Activated T-helper 2 cell treated with anti-CD3 and anti-CD28 coated beads, Interferon-gamma antibody, Interleukin-2, Interleukin-4, amounts not matched to agents 10 μg/mL and 5 μg/mL and 100 μg/mL, durations not matched to agents 14 hours and 24 hours and 36 hours (primary cell): Measurements from ENCODE around the gene SMIM28. TPM values are rescaled to one million over a fixed set of nuclear protein-coding genes. Genes with fewer than 3 reads are reported as not detected.
"Not testable (repeated sequence)": the region's sequence is repeated elsewhere in the genome, so short reads cannot be mapped to it uniquely, and the experiment has no call there.

Source experiments
- DNase-seq: peaks from one replicate; pipeline ENCODE4 v3.0.0; 2021; ENCODE audit warnings: low spot score
- H3K27ac Mint-ChIP-seq: one replicate; pipeline ENCODE4 v1.8.0; 2021; ENCODE audit warnings: mixed read lengths
- H3K27me3 Mint-ChIP-seq: one replicate; pipeline ENCODE4 v1.8.0; 2021; ENCODE audit warnings: low read depth, mixed read lengths
- H3K36me3 Mint-ChIP-seq: one replicate; pipeline ENCODE4 v1.8.0; 2021; ENCODE audit warnings: low read depth, mixed read lengths
- H3K4me1 Mint-ChIP-seq: one replicate; pipeline ENCODE4 v1.8.0; 2021; ENCODE audit warnings: low read depth, mixed read lengths
- H3K4me3 Mint-ChIP-seq: one replicate; pipeline ENCODE4 v1.8.0; 2021; ENCODE audit warnings: low read depth, mild to moderate bottlenecking, moderate library complexity, mixed read lengths
- H3K9me3 Mint-ChIP-seq: one replicate; pipeline ENCODE4 v1.8.0; 2021; ENCODE audit warnings: mixed read lengths
- intact Hi-C: fragments of 100-400 bp; cut with micrococcal nuclease; formaldehyde crosslinking; loops from one replicate; pipeline ENCODE4 v1.15.1; 2023
- total RNA-seq: library from RNA; stranded (reverse); gene quantifications from 2 replicates; pipeline ENCODE4 v1.2.3, GENCODE V29; 2022

SMIM28 gene
- total RNA-seq, 1 donor from 2014 or later = not detected

DNA sequence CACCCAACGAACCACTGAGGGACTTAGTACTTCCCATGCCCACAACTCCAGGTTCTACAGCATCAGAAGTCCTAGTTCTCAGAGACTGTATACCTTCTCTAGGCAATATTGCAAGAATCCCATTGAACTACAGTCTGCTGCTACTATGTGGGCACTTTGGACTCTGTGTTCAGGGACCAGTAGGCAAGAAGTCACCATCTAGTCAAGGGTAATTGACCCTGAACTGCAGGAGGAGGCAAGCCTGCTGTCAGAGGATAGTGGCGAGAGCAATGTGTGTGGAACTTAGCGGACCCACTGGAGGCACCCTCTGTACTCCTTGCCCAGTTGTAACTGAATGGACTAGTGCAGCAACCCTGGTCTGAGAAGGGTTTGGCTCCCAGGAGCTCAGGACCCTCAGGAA lies 42.1 kb downstream of the SMIM28 start:
- Mint-ChIP-seq H3K27ac (no peak overlapping the region), H3K4me1 (peaks cover 6% of the 10 kb centered on the region), H3K9me3 (no peaks in the 10 kb centered on the region), H3K36me3 (peaks cover 13% of the 10 kb centered on the region), H3K4me3 (no peak overlapping the region), H3K27me3 (no peaks in the 10 kb centered on the region)
- no peak for DNase-seq
- intact Hi-C loops = no loop called here

DNA sequence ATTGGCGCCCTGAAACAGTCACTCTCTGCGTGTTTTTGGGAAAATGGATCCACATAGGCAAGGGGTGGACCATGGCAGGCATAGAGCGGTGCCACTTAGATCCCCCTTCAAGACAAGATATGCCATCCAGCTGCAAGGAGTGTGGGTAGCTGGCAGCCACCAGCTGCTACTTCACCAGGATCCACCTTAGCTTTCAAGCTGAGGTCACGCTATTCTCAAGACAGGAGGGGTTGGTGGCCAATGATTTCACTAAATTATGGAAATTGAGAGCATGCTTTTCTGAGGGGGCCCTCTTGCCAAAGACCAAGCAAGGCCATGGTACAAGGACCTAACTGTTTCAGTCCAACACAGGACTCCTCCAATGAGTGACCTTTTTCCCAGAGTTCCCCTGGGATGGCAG lies 42.7 kb downstream of the SMIM28 start:
- Mint-ChIP-seq H3K27ac (no peak overlapping the region), H3K9me3 (no peaks in the 10 kb centered on the region), H3K4me1 (peaks cover 6% of the 10 kb centered on the region), H3K36me3 (peaks cover 13% of the 10 kb centered on the region), H3K27me3 (no peaks in the 10 kb centered on the region), H3K4me3 (no peak overlapping the region)
- intact Hi-C loops = no loop called here
- no peak for DNase-seq

DNA sequence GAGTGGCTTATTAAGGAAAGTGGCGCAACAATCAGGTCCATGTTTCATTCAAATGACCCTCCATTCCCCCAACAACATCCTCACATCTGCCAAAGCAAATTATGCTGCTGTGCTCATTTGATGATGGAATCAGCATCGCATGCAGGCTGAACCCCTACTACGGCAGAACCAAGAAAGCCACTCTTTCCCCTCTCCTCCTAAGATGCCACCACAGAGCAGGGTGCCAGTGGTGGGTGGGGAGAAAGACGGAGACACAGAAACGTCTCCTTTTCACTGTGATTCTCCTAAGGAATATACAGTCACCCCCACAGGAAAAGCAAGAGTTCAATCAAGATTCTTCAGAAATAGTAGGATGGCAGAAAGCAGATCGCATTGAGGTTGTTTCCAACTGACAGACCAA lies 43.4 kb downstream of the SMIM28 start:
- no peak overlapping the region for H3K27ac Mint-ChIP-seq
- peaks cover 13% of the 10 kb centered on the region for H3K36me3 Mint-ChIP-seq
- H3K9me3 Mint-ChIP-seq = no peaks in the 10 kb centered on the region
- DNase-seq = no peak
- intact Hi-C loops = no loop called here
- no peak overlapping the region for H3K4me3 Mint-ChIP-seq
- no peaks in the 10 kb centered on the region for H3K27me3 Mint-ChIP-seq
- peaks cover 6% of the 10 kb centered on the region for H3K4me1 Mint-ChIP-seq

DNA sequence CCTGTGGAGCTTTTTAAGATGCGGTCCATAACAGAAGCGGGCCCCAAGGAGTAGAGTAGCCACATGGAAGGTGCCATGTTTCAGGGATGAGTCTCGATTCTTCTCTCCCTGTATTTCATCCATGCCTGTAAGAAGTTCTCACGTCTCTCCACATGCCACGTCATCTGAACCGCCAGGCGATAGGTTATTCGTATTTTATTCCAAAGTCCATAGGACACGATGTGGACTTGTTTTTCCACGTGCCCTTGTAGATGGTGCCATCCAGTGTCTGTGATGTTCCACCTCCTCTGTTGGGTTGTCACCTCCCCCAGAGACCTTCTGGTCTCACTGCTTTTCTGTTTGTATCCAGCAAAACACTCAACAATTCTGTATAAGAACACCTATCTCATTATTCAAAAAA lies 43.9 kb downstream of the SMIM28 start:
- H3K4me3 Mint-ChIP-seq = no peak overlapping the region
- intact Hi-C loops = no loop called here
- H3K27ac Mint-ChIP-seq = no peak overlapping the region

DNA sequence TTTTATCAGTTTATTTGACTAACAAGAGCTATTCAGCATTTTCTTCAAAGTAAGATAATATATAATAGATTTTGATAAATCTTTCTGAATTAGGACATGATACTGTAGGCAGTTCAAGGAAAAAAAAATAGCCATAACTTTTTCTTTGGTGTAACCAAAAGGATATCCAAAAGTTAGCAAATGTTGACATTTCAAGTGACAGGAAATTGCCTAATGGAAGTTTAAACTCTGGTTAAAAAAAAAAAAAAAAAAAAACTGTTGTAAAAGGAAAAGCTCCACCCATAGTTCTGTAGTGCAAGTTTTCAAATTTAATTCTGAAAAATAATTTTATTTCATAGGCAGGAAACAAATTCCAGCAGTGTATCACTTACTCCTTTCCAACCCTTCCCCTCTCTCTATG lies 45.2 kb downstream of the SMIM28 start:
- no peaks in the 10 kb centered on the region for H3K27me3 Mint-ChIP-seq
- no peaks in the 10 kb centered on the region for H3K9me3 Mint-ChIP-seq
- no peak overlapping the region for H3K27ac Mint-ChIP-seq
- H3K4me1 Mint-ChIP-seq = peaks cover 6% of the 10 kb centered on the region
- H3K36me3 Mint-ChIP-seq = peaks cover 8% of the 10 kb centered on the region
- intact Hi-C loops = no loop called here
- H3K4me3 Mint-ChIP-seq = no peak overlapping the region
- DNase-seq = no peak

More for the DNA sequence above, 43.9 kb downstream of the SMIM28 start:
- peaks cover 6% of the 10 kb centered on the region for H3K4me1 Mint-ChIP-seq
- DNase-seq = no peak
- no peaks in the 10 kb centered on the region for H3K27me3 Mint-ChIP-seq
- H3K9me3 Mint-ChIP-seq = no peaks in the 10 kb centered on the region
- H3K36me3 Mint-ChIP-seq = peaks cover 13% of the 10 kb centered on the region

DNA sequence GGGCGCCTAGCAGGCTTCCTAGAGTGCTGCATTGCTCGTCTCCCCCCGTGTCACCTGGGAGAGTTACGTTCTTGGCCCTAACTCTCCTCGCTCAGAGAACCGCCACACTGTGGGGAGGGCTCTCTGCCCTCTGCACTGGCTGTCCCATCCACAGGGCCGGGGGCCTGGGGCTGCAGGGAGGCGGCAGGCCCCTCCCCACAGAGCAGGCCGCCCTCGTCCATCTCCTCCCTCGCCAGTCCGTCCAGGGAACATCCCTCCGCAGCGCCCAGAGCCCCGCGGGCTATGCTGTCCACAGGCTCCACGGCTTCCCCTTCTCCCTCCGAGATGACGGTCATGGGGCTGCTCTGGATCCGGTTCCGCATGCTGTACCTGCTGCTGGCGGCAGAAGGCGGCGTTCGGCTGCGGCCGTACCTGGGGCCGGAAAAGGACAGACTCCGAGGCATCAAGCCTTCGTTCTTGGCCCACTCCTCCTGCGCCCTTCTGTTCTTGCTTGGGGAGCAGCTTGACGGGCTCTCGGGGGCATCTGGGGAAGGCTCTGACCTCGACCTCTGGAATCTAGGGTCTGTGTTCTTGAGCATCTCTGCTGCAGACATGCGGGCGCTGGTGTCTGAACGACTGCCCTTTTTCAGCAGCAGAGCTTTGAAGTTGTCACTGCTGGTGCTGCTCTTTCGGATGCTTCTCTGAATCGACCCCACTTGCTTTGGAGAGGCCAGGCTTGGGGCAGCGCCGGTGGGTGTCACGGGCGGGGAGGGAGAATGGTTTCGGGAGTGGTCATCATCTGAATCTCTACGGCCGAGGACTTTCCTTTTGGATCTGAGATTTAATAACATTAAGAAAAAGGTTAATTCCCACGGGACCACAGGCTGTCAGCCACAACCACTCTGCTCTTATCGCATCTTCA lies 46.5 kb downstream of the SMIM28 start:
- Mint-ChIP-seq H3K4me3 (no peak overlapping the region), H3K9me3 (no peaks in the 10 kb centered on the region), H3K27ac (no peak overlapping the region), H3K4me1 (peaks cover 4% of the 10 kb centered on the region), H3K27me3 (peaks cover under 1% of the 10 kb centered on the region), H3K36me3 (no peaks in the 10 kb centered on the region)
- intact Hi-C loops = no loop called here
- no peak for DNase-seq

DNA sequence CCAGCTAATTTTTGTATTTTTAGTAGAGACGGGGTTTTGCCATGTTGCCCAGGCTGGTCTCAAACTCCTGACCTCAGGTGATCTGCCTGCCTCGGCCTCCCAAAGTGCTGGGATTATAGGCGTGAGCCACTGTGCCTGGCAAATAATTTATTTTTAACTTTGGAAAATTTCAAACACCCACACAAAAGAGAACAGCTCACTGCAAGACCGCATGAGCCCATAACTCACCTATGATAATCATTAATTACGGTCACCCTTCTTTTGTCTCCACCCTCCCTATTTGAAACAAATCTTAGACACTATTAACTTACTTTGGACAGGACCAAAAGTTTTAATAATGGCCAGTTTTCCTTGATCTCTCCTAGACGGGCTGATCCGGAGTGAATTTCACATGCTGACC lies 47.6 kb downstream of the SMIM28 start:
- H3K4me1 Mint-ChIP-seq, H3K27ac Mint-ChIP-seq, DNase-seq, H3K36me3 Mint-ChIP-seq, H3K9me3 Mint-ChIP-seq, intact Hi-C loops, H3K4me3 Mint-ChIP-seq, H3K27me3 Mint-ChIP-seq: not testable (repeated sequence)

DNA sequence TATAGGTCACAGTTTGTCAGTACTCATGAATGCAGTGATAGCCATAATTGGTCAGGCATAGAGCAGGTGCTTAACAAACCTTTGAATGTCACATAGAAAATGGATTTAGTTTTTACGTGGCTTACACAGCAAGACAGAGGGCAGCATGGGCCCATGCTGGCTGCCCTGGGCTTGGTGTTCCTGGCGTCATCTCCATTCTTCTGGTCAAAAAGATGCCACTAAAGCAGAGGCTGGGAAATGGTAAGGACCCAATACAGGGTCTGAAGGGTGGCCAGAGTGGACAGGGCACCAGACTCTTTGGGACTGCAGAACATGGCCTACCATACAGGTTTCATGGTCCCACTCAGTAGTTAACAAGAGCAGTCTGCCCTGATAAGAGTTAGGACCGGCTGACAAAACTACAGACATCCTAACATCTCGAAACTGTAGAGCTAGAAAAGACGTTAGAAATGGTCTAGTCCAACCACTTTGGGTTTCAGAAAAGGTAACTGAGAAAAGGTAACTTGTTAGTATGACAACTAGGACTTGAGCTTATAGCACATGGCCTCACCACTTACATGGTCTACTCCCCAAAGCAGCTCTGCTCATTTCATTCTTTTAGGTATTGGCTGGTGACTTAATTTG lies 48.9 kb downstream of the SMIM28 start:
- Mint-ChIP-seq H3K9me3 (no peaks in the 10 kb centered on the region), H3K4me3 (no peak overlapping the region), H3K4me1 (peaks cover 4% of the 10 kb centered on the region), H3K27ac (no peak overlapping the region), H3K27me3 (peaks cover 3% of the 10 kb centered on the region), H3K36me3 (no peaks in the 10 kb centered on the region)
- no peak for DNase-seq
- intact Hi-C loops = no loop called here

DNA sequence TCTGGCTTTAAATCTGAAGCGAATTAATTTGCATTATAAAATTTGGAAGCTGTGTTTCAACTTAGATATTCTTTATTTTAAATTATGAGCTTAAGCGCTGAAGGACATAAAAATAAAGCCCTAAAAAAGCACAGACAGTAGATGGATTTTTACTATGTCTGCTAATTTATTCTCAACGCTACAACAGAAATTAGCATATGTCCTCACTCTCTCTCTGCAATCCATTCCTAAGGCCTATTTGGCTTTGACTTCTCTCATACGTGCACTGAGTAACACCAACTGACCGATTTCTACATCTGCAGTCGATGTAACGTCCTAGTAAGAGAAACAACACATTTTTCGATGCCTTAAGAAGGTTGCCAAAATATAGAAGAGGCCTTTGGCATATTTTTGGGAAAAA lies 50.0 kb downstream of the SMIM28 start:
- intact Hi-C loops = loop anchor here (2.0 kb wide), 1 partner anchor 311 kb away; no protein-coding TSS in a partner anchor
- Mint-ChIP-seq H3K9me3 (no peaks in the 10 kb centered on the region), H3K4me1 (peaks cover 4% of the 10 kb centered on the region), H3K27me3 (peaks cover 3% of the 10 kb centered on the region), H3K4me3 (no peak overlapping the region), H3K27ac (no peak overlapping the region), H3K36me3 (no peaks in the 10 kb centered on the region)
- DNase-seq = no peak

DNA sequence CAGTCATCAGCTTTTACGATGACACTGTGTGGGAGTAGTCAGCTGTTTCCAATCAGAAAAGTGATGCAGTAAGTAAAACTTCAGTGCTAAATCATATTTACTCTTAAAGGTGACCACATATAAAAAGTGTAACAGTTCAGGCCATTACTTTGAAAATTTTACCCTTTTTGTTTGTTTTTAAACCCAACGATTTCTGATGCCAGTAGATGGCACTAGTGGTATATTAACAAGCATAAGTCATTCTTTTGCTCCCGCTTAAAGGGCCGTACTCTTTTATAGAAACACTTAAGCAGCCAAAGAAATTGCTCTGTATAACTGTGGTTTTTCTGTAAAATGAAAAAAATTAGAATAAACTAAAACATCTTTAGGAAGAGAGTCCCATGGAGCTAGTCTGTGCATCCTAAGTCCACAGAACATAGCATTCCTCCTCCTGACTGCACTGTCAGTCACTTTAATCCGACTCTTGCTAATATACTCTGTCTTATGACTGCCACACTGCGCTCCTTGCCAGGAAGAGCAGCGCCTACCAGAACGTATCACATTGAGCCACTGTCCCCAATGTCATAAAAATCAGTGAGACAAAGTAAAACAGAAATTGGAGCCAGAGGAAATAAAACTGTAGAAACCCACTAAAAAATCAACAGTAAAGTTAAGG lies 51.4 kb downstream of the SMIM28 start:
- Mint-ChIP-seq H3K4me1 (no peaks in the 10 kb centered on the region), H3K27ac (no peak overlapping the region), H3K36me3 (no peaks in the 10 kb centered on the region), H3K9me3 (no peaks in the 10 kb centered on the region), H3K4me3 (no peak overlapping the region), H3K27me3 (peaks cover 3% of the 10 kb centered on the region)
- intact Hi-C loops = loop anchor here (1.0 to 2.0 kb wide), 4 partner anchors 80 to 312 kb away; no protein-coding TSS in a partner anchor
- no peak for DNase-seq

DNA sequence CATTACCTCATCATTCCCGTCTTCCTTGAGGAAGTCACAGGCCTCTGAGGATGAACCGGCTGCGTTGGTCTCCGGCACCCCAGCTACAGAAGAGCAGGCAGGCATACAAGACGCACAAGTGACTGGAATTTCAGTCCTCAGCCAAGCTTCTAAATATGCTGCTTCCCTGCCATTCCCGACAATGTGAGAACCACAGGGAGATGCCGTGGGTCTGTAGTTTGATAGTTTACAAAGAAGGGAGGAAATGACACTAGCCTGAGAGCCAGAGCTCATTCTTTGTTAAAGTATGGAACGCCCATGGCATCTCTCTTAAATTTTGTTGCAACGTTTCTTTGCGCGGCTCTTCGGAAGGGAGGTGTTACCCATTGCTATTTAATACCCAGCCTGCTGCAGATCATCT lies 52.1 kb downstream of the SMIM28 start:
- Mint-ChIP-seq H3K27ac (no peak overlapping the region), H3K9me3 (no peaks in the 10 kb centered on the region), H3K27me3 (peaks cover 3% of the 10 kb centered on the region), H3K36me3 (no peaks in the 10 kb centered on the region), H3K4me3 (no peak overlapping the region), H3K4me1 (no peaks in the 10 kb centered on the region)
- intact Hi-C loops = loop anchor here (1.0 to 2.0 kb wide), 4 partner anchors 80 to 313 kb away; no protein-coding TSS in a partner anchor
- DNase-seq = no peak

DNA sequence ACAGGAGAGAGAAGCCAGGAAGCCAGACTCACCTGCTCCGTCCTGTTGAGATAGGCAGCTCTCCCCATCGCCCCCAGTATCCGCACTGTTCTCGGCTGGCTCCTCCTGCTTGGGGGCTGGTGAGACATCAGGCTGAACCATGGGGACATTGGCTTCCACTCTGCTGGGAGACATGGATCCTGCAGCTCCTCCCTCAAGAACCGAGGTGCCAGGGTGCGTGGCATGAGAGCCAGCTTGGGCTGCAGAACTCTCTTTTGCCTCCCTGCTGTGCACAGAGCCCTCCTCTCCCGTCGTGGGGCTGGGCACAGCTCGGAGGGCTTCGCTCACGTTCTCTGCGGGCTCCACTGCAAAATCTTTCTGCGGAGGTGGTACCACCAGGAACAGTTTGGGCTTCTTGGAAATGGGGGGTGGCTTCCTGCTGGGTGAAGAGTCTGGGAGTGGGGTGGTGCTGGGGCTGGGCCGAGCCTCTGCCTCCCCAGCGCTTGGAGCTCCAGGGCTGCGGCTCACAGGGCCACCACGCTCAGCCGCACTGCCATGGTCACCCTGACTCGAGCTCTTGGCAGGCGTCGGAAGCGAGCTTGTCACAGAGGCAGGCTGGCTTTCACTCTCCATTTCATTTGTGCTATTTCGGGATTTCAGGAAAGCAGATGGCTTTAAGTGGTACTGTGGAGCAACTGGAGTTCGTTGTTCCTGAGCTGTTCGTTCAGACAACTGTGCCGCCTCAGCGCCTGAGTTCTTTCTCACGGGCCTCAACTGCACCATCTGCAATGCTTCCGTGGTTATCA lies 52.8 kb downstream of the SMIM28 start:
- Mint-ChIP-seq H3K36me3 (no peaks in the 10 kb centered on the region), H3K4me1 (no peaks in the 10 kb centered on the region), H3K9me3 (no peaks in the 10 kb centered on the region), H3K27me3 (peaks cover 3% of the 10 kb centered on the region), H3K27ac (no peak overlapping the region), H3K4me3 (no peak overlapping the region)
- no peak for DNase-seq
- intact Hi-C loops = no loop called here
